GM13977 (cell line): ENCODE data around the gene OR2J1.
"Not testable (repeated sequence)": the region's sequence is repeated elsewhere in the genome, so short reads cannot be mapped to it uniquely, and the experiment has no call there.

Source experiments
- DNase-seq: peaks from one replicate; pipeline ENCODE4 v3.0.0; 2012; ENCODE audit warnings: low spot score
- in situ Hi-C: fragments of 300-500 bp; cut with MboI; formaldehyde crosslinking; loops from one replicate; pipeline ENCODE4 v1.12.0; 2022; ENCODE audit warnings: low sequenced_read_pairs, low pct_unique_long_range_greater_than_20kb, mixed read lengths, inconsistent platforms; ENCODE audit not compliant: unreplicated experiment
- TF ChIP-seq, protein P1 (sequence below): IDR thresholded peaks from 2 replicates; pipeline ENCODE4 v1.5.1; 2012; ENCODE audit warnings: mild to moderate bottlenecking, control low read depth; ENCODE audit not compliant: insufficient read depth; ENCODE audit errors: extremely low read depth, missing control alignments

The OR2J1 gene

DNA sequence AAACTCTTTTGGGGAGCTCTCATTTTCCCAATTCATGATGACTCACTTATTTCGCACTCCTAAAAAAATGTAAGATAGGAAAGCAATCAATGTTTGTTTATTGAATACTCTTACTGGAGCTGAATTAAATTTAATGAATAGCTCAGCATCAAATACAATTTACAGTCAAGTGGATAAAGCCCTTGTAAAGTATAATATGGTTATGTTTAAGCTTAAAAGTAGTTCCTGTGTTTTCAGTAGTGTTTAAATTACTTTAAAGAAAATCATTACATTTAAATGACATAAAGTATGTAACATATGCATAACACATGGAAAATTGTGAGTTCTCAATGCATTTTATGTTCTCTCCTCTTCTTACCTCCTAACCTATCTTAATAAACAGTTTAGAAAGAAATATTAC is 12.1 kb upstream of the OR2J1 start, which contains the start of gene OR2B3:
Gene OR2B3 (minus strand): TSS at position 101 of the 400 bp plus-strand sequence. CDS start 65 bp downstream, at position 36.
- DNase-seq: no peak
- in situ Hi-C loops: no loop called here
- TF ChIP-seq, protein P1, sequence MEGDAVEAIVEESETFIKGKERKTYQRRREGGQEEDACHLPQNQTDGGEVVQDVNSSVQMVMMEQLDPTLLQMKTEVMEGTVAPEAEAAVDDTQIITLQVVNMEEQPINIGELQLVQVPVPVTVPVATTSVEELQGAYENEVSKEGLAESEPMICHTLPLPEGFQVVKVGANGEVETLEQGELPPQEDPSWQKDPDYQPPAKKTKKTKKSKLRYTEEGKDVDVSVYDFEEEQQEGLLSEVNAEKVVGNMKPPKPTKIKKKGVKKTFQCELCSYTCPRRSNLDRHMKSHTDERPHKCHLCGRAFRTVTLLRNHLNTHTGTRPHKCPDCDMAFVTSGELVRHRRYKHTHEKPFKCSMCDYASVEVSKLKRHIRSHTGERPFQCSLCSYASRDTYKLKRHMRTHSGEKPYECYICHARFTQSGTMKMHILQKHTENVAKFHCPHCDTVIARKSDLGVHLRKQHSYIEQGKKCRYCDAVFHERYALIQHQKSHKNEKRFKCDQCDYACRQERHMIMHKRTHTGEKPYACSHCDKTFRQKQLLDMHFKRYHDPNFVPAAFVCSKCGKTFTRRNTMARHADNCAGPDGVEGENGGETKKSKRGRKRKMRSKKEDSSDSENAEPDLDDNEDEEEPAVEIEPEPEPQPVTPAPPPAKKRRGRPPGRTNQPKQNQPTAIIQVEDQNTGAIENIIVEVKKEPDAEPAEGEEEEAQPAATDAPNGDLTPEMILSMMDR: no peak

DNA sequence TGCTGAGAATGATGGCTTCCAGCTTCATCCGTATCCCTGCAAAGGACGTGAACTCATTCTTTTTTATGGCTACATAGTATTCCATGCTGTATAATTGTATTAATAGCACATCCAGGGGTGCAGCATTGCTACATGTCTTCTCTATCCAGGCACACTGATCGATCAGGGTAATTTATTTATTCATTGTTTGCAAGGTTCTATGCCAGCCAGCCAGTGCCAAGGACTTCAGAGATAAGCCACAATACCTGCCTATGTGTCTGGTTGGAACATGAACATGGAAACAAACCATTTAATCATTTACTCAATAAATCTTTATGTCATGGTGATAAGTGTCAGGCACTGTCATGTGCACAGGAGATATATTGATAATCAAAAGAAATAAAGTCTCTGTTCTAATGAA is 6.3 kb upstream of the OR2J1 start:
- in situ Hi-C loops: no loop called here
- DNase-seq: no peak
- TF ChIP-seq, protein P1: no peak

- in situ Hi-C loops: no loop called here
- DNase-seq: no peak
- TF ChIP-seq, protein P1: no peak
These were observed 1.5 kb upstream of the OR2J1 start for GRCh38 chr6:29097803-29098202.

DNA sequence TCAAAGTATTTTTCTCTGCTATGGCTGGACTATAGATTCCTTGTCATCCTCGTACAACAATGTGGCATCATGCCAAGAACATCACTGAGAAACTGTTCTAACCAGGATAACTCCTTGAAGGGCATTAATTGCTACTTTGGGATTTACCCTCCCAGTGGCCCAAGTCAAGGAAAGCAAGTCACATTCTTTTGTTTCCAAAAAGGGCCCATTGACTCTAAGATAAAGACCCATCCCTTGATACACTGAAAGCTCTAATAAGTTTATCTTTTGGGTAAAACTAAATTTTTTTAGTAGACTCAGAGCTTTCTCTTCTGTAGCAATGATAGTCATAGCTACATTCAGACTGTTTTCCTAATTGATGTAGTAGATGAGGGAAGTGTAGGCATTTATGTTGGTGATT is 8.5 kb downstream of the OR2J1 start, which contains the start of gene OR2J3:
Gene OR2J3 (plus strand): TSS at position 301 of the 400 bp plus-strand sequence. CDS start 3,833 bp downstream, outside the sequence.
- no peak for DNase-seq
- TF ChIP-seq, protein P1: no peak
- in situ Hi-C loops: no loop called here

DNA sequence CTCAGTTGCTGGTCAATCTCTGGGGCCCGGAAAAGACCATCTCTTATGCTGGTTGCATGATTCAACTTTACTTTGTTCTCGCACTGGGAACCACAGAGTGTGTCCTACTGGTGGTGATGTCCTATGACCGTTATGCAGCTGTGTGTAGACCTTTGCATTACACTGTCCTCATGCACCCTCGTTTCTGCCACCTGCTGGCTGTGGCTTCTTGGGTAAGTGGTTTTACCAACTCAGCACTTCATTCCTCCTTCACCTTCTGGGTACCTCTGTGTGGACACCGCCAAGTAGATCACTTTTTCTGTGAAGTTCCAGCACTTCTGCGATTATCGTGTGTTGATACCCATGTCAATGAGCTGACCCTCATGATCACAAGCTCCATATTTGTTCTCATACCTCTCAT is 12.8 kb downstream of the OR2J1 start:
- DNase-seq: no peak
- in situ Hi-C loops: no loop called here
- TF ChIP-seq, protein P1: no peak

DNA sequence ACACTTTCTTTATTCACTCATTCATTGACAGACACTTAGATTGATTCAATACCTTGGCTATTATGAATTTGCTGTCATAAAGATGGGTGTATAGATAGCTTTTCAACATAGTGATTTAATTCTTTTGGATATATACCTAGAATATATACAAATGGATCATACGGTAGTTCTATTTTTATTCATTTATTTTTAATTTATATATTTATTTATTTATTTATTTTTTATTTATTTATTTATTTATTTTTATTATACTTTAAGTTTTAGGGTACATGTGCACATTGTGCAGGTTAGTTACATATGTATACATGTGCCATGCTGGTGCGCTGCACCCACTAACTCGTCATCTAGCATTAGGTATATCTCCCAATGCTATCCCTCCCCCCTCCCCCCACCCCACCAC is 15.7 kb downstream of the OR2J1 start:
- in situ Hi-C loops, DNase-seq: not testable (repeated sequence)

DNA sequence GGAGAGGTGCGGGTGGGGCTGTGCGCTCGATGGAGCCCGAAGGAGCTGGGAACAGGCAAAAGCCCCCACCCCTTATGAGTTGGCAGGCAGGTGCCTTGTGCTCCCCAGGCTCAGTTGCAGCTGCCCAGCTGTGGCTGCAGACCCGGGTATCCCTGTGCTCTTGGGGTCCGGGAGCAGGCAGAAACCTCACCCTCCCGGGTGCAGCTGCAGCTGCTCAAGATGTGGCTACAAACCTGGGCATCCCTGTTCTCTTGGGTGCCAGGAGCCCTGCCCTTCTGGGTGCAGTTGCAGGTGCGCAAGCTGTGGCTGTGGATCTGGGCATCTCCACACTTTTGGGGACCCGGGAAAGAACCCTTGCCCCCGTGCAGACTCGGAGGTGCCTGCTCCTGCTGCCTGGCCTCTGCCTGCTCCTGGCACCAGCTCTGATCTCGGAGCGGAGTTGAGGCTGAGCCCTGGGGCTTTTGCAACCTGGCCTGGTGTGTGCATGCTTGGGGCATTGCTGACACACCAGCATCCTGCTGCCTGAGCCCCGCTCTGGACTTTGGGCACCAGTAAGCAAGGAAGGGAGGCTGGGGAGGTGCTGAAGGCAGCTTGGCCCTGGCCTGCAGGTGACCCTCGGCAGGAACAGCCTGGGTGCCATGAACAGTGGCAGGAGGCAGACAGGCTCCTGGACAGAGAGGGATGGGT is 30.2 kb downstream of the OR2J1 start:
- DNase-seq: no peak
- TF ChIP-seq, protein P1: no peak
- in situ Hi-C loops: no loop called here
